Activated CD8-positive, alpha-beta memory T cell treated with anti-CD3 and anti-CD28 coated beads, Interleukin-2, amount 50 U/mL, for 1 hour (primary cell): Measurements from ENCODE around the gene CCL27.
"Not testable (repeated sequence)": the region's sequence is repeated elsewhere in the genome, so short reads cannot be mapped to it uniquely, and the experiment has no call there.

Source experiments
- DNase-seq: peaks from one replicate; pipeline ENCODE4 v3.0.0-alpha.2; 2020; ENCODE audit errors: extremely low read depth

The CCL27 gene

GRCh38 chr9:34651321-34651720, 11.1 kb downstream of the CCL27 start:
- DNase-seq: no peak

- no peak for DNase-seq
These were observed 11.6 kb downstream of the CCL27 start for GRCh38 chr9:34650816-34651215.

GRCh38 chr9:34648673-34649072, 13.8 kb downstream of the CCL27 start:
- no peak for DNase-seq

- no peak for DNase-seq
These were observed 14.8 kb downstream of the CCL27 start for GRCh38 chr9:34647651-34648050.

GRCh38 chr9:34647084-34647403, 15.4 kb downstream of the CCL27 start:
- DNase-seq: no peak

GRCh38 chr9:34646211-34647083, 16.0 kb downstream of the CCL27 start, which contains the start of gene GALT:
Gene GALT, plus strand, starts transcription at chr9:34646675. Its CDS starts 30 bp downstream, at chr9:34646705.
- peak; percentile 91 for DNase-seq

- no peak for DNase-seq
These were observed 17.6 kb downstream of the CCL27 start for GRCh38 chr9:34644766-34645314.

GRCh38 chr9:34642679-34643078, 19.8 kb downstream of the CCL27 start:
- no peak for DNase-seq

- not testable (repeated sequence) for DNase-seq
These were observed 23.1 kb downstream of the CCL27 start for GRCh38 chr9:34639322-34639721.

GRCh38 chr9:34638138-34638445, 24.4 kb downstream of the CCL27 start:
- no peak for DNase-seq

- peak; percentile 76 for DNase-seq
These were observed 24.9 kb downstream of the CCL27 start, which contains the start of gene SIGMAR1 for GRCh38 chr9:34637356-34638137. Gene SIGMAR1, minus strand, starts transcription at chr9:34637787. Its CDS starts 90 bp downstream, at chr9:34637697.

- no peak for DNase-seq
These were observed 25.6 kb downstream of the CCL27 start for GRCh38 chr9:34636791-34637355.

GRCh38 chr9:34635556-34635955, 26.9 kb downstream of the CCL27 start:
- DNase-seq: no peak

- no peak for DNase-seq
These were observed 27.8 kb downstream of the CCL27 start for GRCh38 chr9:34634551-34635248.

GRCh38 chr9:34633851-34634550, 28.5 kb downstream of the CCL27 start:
- DNase-seq: no peak

GRCh38 chr9:34633166-34633565, 29.3 kb downstream of the CCL27 start:
- DNase-seq: no peak

GRCh38 chr9:34630402-34631154, 31.9 kb downstream of the CCL27 start:
- DNase-seq: no peak

GRCh38 chr9:34629491-34629808, 33.0 kb downstream of the CCL27 start:
- no peak for DNase-seq

- DNase-seq: no peak
These were observed 33.6 kb downstream of the CCL27 start, which contains the start of gene ARID3C for GRCh38 chr9:34628656-34629490. Gene ARID3C, minus strand, starts transcription at chr9:34629066. Its CDS starts 1,052 bp downstream, at chr9:34628014.
